B cell (primary cell): ENCODE data around the gene ITGA3.

Source experiments
- CTCF ChIP-seq: fragments of 200-600 bp; IDR thresholded peaks from one replicate; pipeline ENCODE4 v1.8.0; 2022; ENCODE audit warnings: antibody characterized with exemption, mild to moderate bottlenecking
- EZH2 ChIP-seq: IDR thresholded peaks from 2 replicates; pipeline ENCODE4 v1.6.1; 2012; ENCODE audit warnings: borderline replicate concordance, low read depth, mild to moderate bottlenecking, moderate library complexity, low read length; ENCODE audit not compliant: insufficient read depth, poor library complexity, severe bottlenecking

- no peak for TF ChIP-seq CTCF
- no peak for TF ChIP-seq EZH2
These were observed 42.7 kb downstream of the ITGA3 start for GRCh38 chr17:50098583-50098982.
